ENCODE data around the gene DSG3.
A peak's percentile ranks its signal among the peaks of the same experiment; 100 is the strongest.

GRCh38 chr18:31447530-31448191, at the start of gene DSG3:
- TF ChIP-seq CTCF (IDR thresholded peaks at IDR 0.05; ENCODE audit: control extremely low read depth in 1 of 3, insufficient read depth in 1 of 3, low read depth in 1 of 3, low read length in 3 of 3) (no peak), POLR2A (IDR thresholded peaks at IDR 0.05; ENCODE audit: control extremely low read depth in 1 of 2, low read depth in 2 of 2, low read length in 2 of 2) (no peak), HDAC6 (IDR thresholded peaks at IDR 0.05; ENCODE audit: low read depth, low read length) (no peak), BCL11A (IDR thresholded peaks at IDR 0.05; ENCODE audit: low read depth in 2 of 2, low read length in 2 of 2) (no peak), POLR2AphosphoS5 (IDR thresholded peaks at IDR 0.05; ENCODE audit: low read depth, low read length) (no peak), CEBPB (IDR thresholded peaks at IDR 0.05; ENCODE audit: low read depth, low read length) (peak; percentile 32), GABPA (IDR thresholded peaks at IDR 0.05; ENCODE audit: borderline replicate concordance, insufficient read depth, low read length) (no peak), RFX5 (IDR thresholded peaks at IDR 0.05; ENCODE audit: borderline replicate concordance, low read depth, low read length) (no peak), TCF12 (IDR thresholded peaks at IDR 0.05; ENCODE audit: low read depth, low read length) (no peak), TAF1 (IDR thresholded peaks at IDR 0.05; ENCODE audit: low read depth, low read length) (no peak), EZH2 (IDR thresholded peaks at IDR 0.05; ENCODE audit: low read depth, low read length, severe bottlenecking) (no peak), YY1 (IDR thresholded peaks at IDR 0.05; ENCODE audit: low read depth, low read length) (no peak), EGR1 (IDR thresholded peaks at IDR 0.05; ENCODE audit: borderline replicate concordance, low read depth, low read length) (no peak)

All from H1 (cell line).